Gastroesophageal sphincter (tissue), 3 donors: ENCODE results near the gene RAB14.

Experiments
- EP300 ChIP-seq: sonication (generic); formaldehyde crosslinking; IDR thresholded peaks from one replicate; pipeline ENCODE4 v1.6.1; 2017; ENCODE audit warnings: antibody characterized with exemption, mild to moderate bottlenecking
- POLR2A ChIP-seq, 2 donors: fragments of 450-650 bp; IDR thresholded peaks; one replicate each; pipeline ENCODE4 v1.6.1; 2017; ENCODE audit warnings: antibody characterized with exemption in 2 of 2, mild to moderate bottlenecking in 2 of 2, moderate library complexity in 1 of 2
- POLR2AphosphoS5 ChIP-seq: sonication (generic); formaldehyde crosslinking; IDR thresholded peaks from one replicate; pipeline ENCODE4 v1.6.1; 2017; ENCODE audit warnings: antibody characterized with exemption
- TF ChIP-seq, protein P1 (sequence below), 4 experiments: fragments of 200-600 bp in 2 of 4; fragments of 450-650 bp in 2 of 4; sonication (generic) in 1 of 4; IDR thresholded peaks; one replicate each; pipeline ENCODE4 v1.5.1; 2017 to 2019; ENCODE audit warnings: antibody characterized with exemption in 4 of 4, mild to moderate bottlenecking in 2 of 4, moderate library complexity in 2 of 4

DNA sequence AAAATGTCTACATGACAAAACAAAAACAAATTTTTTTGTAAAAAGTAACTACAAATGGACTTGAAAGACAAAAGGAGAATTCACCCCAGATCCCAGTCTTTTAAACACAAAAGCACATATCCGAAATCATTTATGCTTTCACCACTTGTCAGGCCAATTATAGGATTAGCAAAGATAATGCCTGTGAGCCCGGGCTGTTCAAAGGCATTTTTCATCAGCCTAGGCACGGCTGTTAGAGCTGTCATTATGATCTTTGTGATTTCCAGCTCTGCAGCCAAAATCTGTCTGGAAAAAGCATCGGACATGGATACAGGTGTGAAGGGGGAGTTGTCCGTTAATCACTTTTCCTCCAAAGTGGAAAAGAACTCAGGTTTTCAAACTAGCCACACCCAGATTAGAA is 23.6 kb upstream of the RAB14 start:
- TF ChIP-seq POLR2A (IDR thresholded peaks at IDR 0.05) (no peak), POLR2AphosphoS5 (no peak), EP300 (no peak)
- TF ChIP-seq, protein P1, sequence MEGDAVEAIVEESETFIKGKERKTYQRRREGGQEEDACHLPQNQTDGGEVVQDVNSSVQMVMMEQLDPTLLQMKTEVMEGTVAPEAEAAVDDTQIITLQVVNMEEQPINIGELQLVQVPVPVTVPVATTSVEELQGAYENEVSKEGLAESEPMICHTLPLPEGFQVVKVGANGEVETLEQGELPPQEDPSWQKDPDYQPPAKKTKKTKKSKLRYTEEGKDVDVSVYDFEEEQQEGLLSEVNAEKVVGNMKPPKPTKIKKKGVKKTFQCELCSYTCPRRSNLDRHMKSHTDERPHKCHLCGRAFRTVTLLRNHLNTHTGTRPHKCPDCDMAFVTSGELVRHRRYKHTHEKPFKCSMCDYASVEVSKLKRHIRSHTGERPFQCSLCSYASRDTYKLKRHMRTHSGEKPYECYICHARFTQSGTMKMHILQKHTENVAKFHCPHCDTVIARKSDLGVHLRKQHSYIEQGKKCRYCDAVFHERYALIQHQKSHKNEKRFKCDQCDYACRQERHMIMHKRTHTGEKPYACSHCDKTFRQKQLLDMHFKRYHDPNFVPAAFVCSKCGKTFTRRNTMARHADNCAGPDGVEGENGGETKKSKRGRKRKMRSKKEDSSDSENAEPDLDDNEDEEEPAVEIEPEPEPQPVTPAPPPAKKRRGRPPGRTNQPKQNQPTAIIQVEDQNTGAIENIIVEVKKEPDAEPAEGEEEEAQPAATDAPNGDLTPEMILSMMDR (IDR thresholded peaks at IDR 0.05), result no peak
